ENCODE measurements around the gene RASD2.

The RASD2 gene

DNA sequence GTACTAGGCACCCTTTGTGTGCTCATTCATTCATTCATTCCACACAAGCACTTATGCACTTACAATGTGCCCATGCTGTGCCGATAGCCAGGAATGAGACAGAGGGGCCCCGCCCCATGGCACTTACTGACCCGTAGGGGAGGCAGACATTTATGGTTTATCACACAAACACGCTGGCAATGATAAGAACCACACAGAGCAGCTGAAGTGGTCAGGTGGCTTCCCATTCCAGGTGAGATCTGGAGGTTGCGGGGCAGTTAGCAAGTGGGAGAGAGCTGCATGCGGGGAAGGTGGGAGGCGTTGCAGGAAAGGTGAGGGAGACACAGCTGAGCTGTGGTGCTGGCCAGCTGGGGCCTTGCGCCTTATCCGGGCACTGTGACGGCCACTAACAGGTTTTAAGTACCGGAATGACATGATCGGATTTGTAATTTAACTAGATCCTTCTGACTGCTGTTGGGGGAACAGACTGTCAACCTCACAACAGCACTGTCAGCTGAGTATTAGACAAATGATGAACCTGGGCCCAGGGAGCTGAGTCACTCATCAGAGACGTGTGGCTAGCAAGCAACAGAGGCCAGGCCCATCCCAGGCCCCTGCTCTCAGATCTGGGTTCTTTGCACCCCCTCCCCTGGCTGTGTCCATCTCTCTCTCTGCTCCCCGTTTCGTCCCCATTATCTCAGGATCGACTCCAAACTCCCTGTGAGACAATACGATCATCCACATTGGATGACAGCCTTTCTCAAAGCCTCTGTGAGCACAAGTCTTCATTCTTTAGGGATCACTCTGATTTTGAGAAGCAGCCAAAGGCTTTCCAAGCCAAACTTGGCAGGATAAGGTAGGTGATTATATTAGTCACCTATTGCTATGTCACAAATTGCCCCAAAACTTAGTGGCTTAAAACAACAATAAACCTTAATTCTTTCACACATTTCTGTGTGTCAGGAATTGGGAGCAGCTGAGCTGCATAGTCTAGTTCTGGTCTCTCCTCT is 28.4 kb downstream of the RASD2 start:
- Histone ChIP-seq H3K9me3 (ENCODE audit: control insufficient read depth, insufficient read depth, low read length) (no peaks in the 10 kb centered on the region), H3K27me3 (ENCODE audit: control insufficient read depth, insufficient read depth, low read length) (no peaks in the 10 kb centered on the region), H3K4me3 (ENCODE audit: low read depth, low read length) (no peak overlapping the region), H3K9ac (ENCODE audit: low read depth, low read length) (no peak overlapping the region), H3K36me3 (ENCODE audit: control insufficient read depth, insufficient read depth, low read length) (no peaks in the 10 kb centered on the region), H3K4me1 (ENCODE audit: control insufficient read depth, insufficient read depth, low read length) (no peaks in the 10 kb centered on the region)

DNA sequence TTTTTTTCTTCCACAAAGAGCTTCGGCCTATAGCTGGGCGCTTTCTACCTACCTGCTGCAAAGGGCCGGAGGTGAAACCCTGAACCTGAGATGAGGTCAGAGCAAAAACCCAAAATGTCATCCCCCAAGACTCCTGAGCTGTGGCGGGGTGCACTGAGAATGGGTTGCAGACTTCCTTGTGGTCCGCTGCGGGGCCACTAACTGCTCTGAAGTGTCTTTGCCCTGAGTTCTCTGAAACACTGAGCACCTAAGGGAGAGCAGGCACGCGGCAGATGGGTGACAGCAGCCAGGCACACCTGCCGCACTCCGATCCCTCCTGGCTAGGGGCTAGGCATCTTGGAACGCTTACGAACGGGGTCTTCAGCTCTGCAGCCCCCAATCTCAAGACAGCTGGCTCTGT is 29.3 kb downstream of the RASD2 start:
- no peaks in the 10 kb centered on the region for H3K27me3 ChIP-seq (ENCODE audit: control insufficient read depth, insufficient read depth, low read length)
- H3K36me3 ChIP-seq (ENCODE audit: control insufficient read depth, insufficient read depth, low read length) = no peaks in the 10 kb centered on the region
- no peaks in the 10 kb centered on the region for H3K9me3 ChIP-seq (ENCODE audit: control insufficient read depth, insufficient read depth, low read length)
- H3K4me3 ChIP-seq (ENCODE audit: low read depth, low read length) = no peak overlapping the region
- no peak overlapping the region for H3K9ac ChIP-seq (ENCODE audit: low read depth, low read length)
- H3K4me1 ChIP-seq (ENCODE audit: control insufficient read depth, insufficient read depth, low read length) = no peaks in the 10 kb centered on the region

DNA sequence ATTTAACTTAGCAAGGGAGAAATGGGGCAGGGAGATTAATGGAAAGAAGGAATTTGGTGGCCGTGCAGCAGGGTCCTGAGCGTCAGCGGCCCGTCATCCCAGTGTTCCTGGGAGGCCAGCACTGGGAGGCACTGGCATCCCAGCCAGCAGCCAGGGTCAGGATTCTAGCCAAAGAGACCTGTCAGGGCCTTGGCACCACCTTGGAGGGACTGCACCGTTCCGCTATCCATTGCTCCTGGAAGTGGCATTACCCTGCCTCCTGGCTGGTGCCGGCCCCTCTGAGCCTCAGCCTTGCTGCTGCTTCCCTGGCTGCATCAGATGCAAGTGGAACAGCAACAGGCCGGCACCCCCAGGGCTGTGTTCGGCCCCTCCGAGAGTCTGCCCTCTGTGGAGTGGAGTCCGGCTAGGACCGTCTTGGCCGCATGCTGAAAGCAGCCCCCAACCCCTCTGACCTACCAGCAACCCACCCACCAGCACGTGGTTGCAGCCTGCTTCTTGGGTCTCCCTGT is 30.1 kb downstream of the RASD2 start:
- no peaks in the 10 kb centered on the region for H3K27me3 ChIP-seq (ENCODE audit: control insufficient read depth, insufficient read depth, low read length)
- no peaks in the 10 kb centered on the region for H3K4me1 ChIP-seq (ENCODE audit: control insufficient read depth, insufficient read depth, low read length)
- H3K36me3 ChIP-seq (ENCODE audit: control insufficient read depth, insufficient read depth, low read length) = no peaks in the 10 kb centered on the region
- no peak overlapping the region for H3K4me3 ChIP-seq (ENCODE audit: low read depth, low read length)
- H3K9ac ChIP-seq (ENCODE audit: low read depth, low read length) = no peak overlapping the region
- H3K9me3 ChIP-seq (ENCODE audit: control insufficient read depth, insufficient read depth, low read length) = no peaks in the 10 kb centered on the region

DNA sequence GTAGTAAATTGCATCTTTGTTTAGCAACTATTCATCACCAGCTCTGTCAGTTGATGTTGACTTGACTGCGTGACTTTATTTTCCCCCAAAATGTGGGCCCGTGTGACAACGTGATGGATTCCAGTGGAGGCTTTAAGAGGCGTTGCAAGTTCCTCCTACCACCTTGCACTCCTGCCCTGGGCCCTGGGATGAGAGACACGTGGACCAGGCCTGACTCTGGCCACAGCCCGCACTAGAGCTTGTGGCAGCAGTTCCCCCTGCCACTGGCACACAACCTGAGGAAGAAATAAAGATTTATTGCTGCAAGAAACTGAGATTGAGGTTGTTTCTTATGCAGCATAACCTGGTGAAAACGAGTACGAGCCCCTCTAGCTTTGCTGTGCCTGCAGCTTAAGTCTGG is 31.9 kb downstream of the RASD2 start:
- no peaks in the 10 kb centered on the region for H3K4me1 ChIP-seq (ENCODE audit: control insufficient read depth, insufficient read depth, low read length)
- no peak overlapping the region for H3K9ac ChIP-seq (ENCODE audit: low read depth, low read length)
- H3K27me3 ChIP-seq (ENCODE audit: control insufficient read depth, insufficient read depth, low read length) = no peaks in the 10 kb centered on the region
- H3K4me3 ChIP-seq (ENCODE audit: low read depth, low read length) = no peak overlapping the region
- no peaks in the 10 kb centered on the region for H3K9me3 ChIP-seq (ENCODE audit: control insufficient read depth, insufficient read depth, low read length)
- no peaks in the 10 kb centered on the region for H3K36me3 ChIP-seq (ENCODE audit: control insufficient read depth, insufficient read depth, low read length)

DNA sequence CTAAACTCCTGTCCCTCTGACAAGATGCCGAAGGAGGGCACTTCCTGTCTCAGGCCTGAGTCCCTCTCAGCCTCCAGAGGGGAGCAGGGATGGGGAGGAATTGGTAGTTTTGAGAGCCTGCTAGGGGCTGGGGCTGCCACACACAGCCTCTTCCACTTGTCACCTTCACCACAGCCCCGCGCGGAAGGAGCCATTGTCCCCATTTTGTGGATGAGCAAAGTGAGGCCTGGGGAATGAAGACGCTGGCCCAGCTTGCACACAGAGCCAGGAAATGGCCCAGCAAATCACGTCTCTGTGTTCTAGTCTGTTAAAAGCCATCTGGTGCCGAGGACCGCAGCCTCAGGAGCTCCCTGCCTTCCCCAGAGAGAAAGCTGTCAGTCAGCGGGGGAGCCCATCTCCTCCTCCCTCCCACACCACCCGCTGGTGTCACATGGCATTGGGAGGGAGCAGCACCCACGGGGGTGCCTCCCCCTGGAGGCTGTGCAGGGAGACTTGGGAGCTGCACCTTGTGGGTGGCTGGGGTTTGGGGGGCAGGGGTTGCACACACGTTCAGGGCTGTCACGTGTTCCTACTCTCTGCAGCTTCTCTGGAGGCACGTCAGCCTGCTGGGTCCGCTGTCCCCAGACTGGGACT is 34.6 kb downstream of the RASD2 start:
- H3K36me3 ChIP-seq (ENCODE audit: control insufficient read depth, insufficient read depth, low read length) = no peaks in the 10 kb centered on the region
- H3K4me3 ChIP-seq (ENCODE audit: low read depth, low read length) = no peak overlapping the region
- no peaks in the 10 kb centered on the region for H3K27me3 ChIP-seq (ENCODE audit: control insufficient read depth, insufficient read depth, low read length)
- H3K9me3 ChIP-seq (ENCODE audit: control insufficient read depth, insufficient read depth, low read length) = no peaks in the 10 kb centered on the region
- no peak overlapping the region for H3K9ac ChIP-seq (ENCODE audit: low read depth, low read length)
- no peaks in the 10 kb centered on the region for H3K4me1 ChIP-seq (ENCODE audit: control insufficient read depth, insufficient read depth, low read length)

DNA sequence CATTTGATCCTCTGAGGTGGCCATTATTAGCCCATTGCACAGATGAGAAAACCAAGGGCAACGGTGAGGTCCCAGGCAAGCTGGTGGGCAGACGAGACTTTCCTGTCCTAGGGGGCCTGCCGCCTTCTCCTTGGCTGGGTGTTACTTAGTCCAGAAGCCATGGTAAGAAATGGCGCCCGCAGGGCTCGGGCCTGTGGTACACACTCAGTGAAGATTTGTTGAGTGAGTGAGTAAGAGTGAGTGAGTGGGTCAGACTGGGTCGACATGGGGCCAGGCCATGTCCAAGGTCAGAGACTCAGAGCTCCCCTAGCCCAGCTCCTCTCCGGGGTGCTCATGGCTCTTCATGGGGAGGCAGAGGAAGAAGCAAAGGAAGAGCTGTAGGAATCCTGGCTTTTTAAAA is 36.0 kb downstream of the RASD2 start:
- Histone ChIP-seq H3K4me3 (ENCODE audit: low read depth, low read length) (no peak overlapping the region), H3K36me3 (ENCODE audit: control insufficient read depth, insufficient read depth, low read length) (no peaks in the 10 kb centered on the region), H3K9me3 (ENCODE audit: control insufficient read depth, insufficient read depth, low read length) (no peaks in the 10 kb centered on the region), H3K27me3 (ENCODE audit: control insufficient read depth, insufficient read depth, low read length) (no peaks in the 10 kb centered on the region), H3K9ac (ENCODE audit: low read depth, low read length) (no peak overlapping the region), H3K4me1 (ENCODE audit: control insufficient read depth, insufficient read depth, low read length) (no peaks in the 10 kb centered on the region)

DNA sequence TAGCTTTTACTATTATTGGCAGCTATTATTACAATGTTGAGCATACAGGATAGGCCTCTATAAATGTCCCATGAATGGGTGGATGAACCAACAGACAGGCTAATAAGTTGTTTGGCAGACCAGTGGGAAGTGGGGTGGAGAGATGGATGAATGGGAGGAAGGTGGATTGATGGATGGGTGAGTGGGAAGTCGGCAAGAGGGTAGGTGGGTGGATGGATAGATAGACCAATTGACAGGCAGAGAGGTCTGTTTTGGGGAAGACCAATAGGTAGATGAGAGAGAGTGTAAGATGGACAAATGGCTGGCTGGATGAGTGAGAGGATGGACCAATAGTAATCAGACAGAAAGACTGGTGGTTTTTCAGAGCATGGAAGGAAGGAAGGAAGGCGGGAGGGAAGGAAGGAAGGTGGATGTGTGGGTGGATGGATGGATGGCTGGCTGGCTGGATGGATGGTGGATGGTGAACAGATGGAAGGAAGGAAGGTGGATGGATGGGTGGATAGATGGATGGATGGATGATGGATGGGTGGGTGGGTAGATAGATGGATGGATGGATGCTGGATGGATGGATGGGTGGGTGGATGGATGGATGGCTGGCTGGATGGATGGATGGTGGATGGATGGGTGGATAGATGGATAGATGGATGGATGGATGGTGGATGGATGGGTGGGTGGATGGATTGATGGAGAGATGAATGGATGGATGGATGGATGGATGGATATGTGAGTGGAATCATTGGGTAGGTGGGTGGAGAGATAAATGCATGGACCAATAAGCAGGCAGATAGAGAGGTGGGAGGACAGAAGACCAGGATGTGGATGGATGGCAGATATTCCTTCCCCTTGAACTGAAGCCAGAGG is 37.4 kb downstream of the RASD2 start:
- no peaks in the 10 kb centered on the region for H3K27me3 ChIP-seq (ENCODE audit: control insufficient read depth, insufficient read depth, low read length)
- H3K9ac ChIP-seq (ENCODE audit: low read depth, low read length) = no peak overlapping the region
- H3K4me1 ChIP-seq (ENCODE audit: control insufficient read depth, insufficient read depth, low read length) = no peaks in the 10 kb centered on the region
- no peaks in the 10 kb centered on the region for H3K36me3 ChIP-seq (ENCODE audit: control insufficient read depth, insufficient read depth, low read length)
- no peaks in the 10 kb centered on the region for H3K9me3 ChIP-seq (ENCODE audit: control insufficient read depth, insufficient read depth, low read length)
- no peak overlapping the region for H3K4me3 ChIP-seq (ENCODE audit: low read depth, low read length)

DNA sequence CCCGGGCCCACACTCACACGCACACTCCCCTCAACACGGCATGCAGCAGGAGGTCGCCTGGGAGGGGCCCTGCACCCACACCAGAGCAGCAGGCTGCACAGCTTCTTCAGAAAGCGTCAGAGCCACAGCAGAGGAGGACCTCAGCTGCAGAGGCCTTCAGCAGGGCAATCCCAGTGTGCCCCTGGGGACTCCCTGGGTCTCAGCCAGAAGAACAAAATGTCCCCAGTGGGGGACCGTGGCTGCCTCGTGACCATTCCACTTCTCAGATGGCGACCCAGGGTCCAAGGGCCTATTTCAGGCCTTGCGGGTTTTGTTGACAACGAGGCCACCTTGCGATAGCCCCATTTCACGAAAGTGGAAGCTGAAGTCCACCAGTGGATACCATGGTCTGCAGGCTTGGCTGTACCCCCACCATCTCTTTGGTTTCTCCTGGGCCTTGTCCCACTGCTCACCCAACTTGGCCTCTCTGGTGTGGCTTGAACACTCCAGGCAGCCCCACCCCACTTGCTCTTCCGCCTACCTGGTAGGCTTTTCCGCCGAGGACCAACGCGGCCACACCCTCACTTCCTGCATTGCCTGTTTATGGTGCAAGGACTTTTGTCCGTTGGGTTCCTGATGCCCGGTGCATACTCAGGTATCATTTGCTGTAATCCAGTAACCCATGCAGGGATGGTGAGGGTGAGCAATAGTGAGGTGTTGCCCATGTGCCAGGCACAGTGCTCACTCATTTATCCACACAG is 38.4 kb downstream of the RASD2 start:
- Histone ChIP-seq H3K9ac (ENCODE audit: low read depth, low read length) (no peak overlapping the region), H3K4me3 (ENCODE audit: low read depth, low read length) (no peak overlapping the region), H3K4me1 (ENCODE audit: control insufficient read depth, insufficient read depth, low read length) (no peaks in the 10 kb centered on the region), H3K9me3 (ENCODE audit: control insufficient read depth, insufficient read depth, low read length) (no peaks in the 10 kb centered on the region), H3K27me3 (ENCODE audit: control insufficient read depth, insufficient read depth, low read length) (no peaks in the 10 kb centered on the region), H3K36me3 (ENCODE audit: control insufficient read depth, insufficient read depth, low read length) (no peaks in the 10 kb centered on the region)

DNA sequence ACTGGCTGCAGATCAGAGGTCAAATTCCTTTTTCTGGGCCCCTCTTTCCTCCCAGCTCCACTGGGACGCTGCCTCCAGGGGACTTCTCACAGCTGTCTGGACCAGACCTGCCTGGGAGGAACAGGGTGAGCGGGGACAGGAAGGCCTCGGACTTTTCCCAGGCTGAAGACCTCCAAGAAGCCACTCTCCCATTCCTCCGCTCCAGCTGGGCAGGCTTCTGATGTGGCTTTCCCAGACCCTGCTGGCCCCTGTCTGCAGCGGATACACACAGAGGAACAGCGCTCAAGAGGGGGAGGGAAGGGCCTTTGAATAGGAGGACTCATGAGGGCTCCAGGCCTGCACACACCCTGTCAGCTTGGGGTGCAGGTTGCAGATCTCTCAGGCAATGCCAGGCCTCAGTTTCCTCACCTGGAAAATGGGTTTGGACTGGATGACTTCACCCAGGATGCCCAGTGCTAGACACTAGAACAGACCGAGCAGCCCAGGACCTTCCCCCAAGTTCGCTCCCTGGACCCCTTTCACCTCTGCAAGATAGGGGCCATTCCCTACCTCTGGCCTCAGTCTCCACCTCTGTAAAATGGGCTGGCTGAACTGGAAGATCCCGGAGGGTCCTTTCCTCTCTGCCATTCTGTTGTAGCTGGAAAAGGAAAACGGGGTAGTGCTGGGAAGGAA is 39.9 kb downstream of the RASD2 start:
- Histone ChIP-seq H3K4me3 (ENCODE audit: low read depth, low read length) (no peak overlapping the region), H3K36me3 (ENCODE audit: control insufficient read depth, insufficient read depth, low read length) (no peaks in the 10 kb centered on the region), H3K9ac (ENCODE audit: low read depth, low read length) (no peak overlapping the region), H3K27me3 (ENCODE audit: control insufficient read depth, insufficient read depth, low read length) (no peaks in the 10 kb centered on the region), H3K4me1 (ENCODE audit: control insufficient read depth, insufficient read depth, low read length) (no peaks in the 10 kb centered on the region), H3K9me3 (ENCODE audit: control insufficient read depth, insufficient read depth, low read length) (no peaks in the 10 kb centered on the region)

DNA sequence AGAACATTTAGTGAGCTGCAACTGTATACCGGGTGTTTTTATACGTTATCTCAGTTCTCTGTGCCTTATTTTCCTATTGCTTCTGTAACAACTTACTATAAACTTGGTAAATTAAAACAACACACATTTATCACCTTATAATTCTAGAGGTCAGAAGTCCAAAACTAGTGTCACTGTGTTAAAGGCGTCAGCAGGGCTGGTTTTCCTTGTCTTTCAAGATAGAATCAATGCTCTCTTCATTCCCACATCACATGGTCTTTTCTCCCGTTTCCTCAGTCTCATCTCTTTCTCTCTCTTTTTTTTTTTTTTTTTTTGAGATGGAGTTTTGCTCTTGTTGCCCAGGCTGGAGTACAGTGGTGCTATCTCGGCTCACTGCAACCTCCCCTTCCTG is 40.4 kb downstream of the RASD2 start:
- Histone ChIP-seq H3K4me3 (ENCODE audit: low read depth, low read length) (no peak overlapping the region), H3K27me3 (ENCODE audit: control insufficient read depth, insufficient read depth, low read length) (no peaks in the 10 kb centered on the region), H3K9ac (ENCODE audit: low read depth, low read length) (no peak overlapping the region), H3K36me3 (ENCODE audit: control insufficient read depth, insufficient read depth, low read length) (no peaks in the 10 kb centered on the region), H3K4me1 (ENCODE audit: control insufficient read depth, insufficient read depth, low read length) (no peaks in the 10 kb centered on the region), H3K9me3 (ENCODE audit: control insufficient read depth, insufficient read depth, low read length) (no peaks in the 10 kb centered on the region)
